SK-N-SH (cell line): ENCODE data around the gene IDUA.
"Not testable (repeated sequence)": the region's sequence is repeated elsewhere in the genome, so short reads cannot be mapped to it uniquely, and the experiment has no call there.

Experiments used
- CTCF ChIP-seq: fragments of 200-600 bp; sonication (generic); IDR thresholded peaks from 2 replicates; pipeline ENCODE4 v1.6.1; 2017; ENCODE audit warnings: antibody characterized with exemption, mild to moderate bottlenecking, moderate library complexity
- EP300 ChIP-seq, 2 experiments: IDR thresholded peaks; 2 replicates each; pipeline versions ENCODE4 v1.4.0 to v1.6.1; 2012; ENCODE audit warnings: borderline replicate concordance in 1 of 2, low read depth in 1 of 2, low read length in 1 of 2
- GABPA ChIP-seq: IDR thresholded peaks from 2 replicates; pipeline ENCODE4 v1.4.0; 2012; ENCODE audit warnings: low read depth, mild to moderate bottlenecking
- IRF3 ChIP-seq: fragments of 150-350 bp; IDR thresholded peaks from 2 replicates; pipeline ENCODE4 v1.6.1; 2016; ENCODE audit warnings: mild to moderate bottlenecking, low read depth, low read length
- REST ChIP-seq: IDR thresholded peaks from 2 replicates; pipeline ENCODE4 v1.6.1; 2012; ENCODE audit warnings: mild to moderate bottlenecking, low read depth, low read length, moderate library complexity
- USF1 ChIP-seq: IDR thresholded peaks from 2 replicates; pipeline ENCODE4 v1.4.0; 2012; ENCODE audit warnings: low read depth, borderline replicate concordance
- USF2 ChIP-seq: fragments of 150-350 bp; IDR thresholded peaks from 2 replicates; pipeline ENCODE4 v1.6.1; 2017; ENCODE audit warnings: antibody characterized with exemption, low read length, low read depth, borderline replicate concordance

GRCh38 chr4:976016-976415 lies 10.8 kb upstream of the IDUA start:
- not testable (repeated sequence) for TF ChIP-seq CTCF; REST; GABPA; USF2; USF1; IRF3; EP300 (IDR thresholded peaks at IDR 0.05; ENCODE audit: borderline replicate concordance in 1 of 2, low read depth in 1 of 2, low read length in 1 of 2)
